ENCODE measurements around the gene SMIM22. TPM values are rescaled to one million over a fixed set of nuclear protein-coding genes. Genes with fewer than 3 reads are reported as not detected.

SMIM22 gene
- total and polyA plus RNA-seq, 12 donors = 1.9 TPM; not detected in 11

DNA sequence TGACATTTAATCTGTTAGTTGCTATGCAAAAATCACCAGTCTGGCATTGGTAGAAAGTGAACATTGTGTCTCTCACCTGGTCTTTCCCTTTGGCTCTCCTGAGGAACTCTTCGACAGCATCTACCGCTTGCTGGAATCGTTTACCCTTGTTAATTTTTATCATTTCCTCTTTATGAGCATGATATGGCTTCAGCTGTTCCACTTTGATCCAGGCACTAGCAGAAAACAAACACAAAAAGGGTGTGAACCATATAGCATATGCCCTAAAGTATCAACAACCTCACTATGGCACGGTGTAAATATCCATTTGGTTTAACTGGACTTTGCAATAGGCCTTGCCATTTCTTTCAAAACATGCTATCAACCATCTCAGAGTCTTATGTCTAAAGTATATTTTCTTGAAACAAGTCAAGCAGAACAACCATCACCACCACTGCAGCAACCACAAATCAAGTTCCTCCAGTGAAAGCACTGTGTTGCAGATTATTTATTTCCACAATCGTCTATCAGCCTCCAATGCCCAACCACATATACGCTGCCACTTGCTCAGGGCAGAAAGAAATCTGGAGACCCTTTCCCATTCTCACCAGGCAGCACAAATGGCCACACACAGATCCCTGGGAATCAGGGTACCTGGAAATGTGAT is 37.7 kb downstream of the SMIM22 start:
- intact Hi-C loops (cut with DNase I) = no loop called here
- Histone ChIP-seq H3K4me1 (replicated peaks in 1 of 2) (peaks cover 0 to 9% of the 10 kb centered on the region in 2 donors), H3K36me3 (replicated peaks in 1 of 2) (peaks cover 0 to 50% of the 10 kb centered on the region in 2 donors), H3K27me3 (no peaks in the 10 kb centered on the region), H3K9me3 (replicated peaks in 1 of 3) (no peaks in the 10 kb centered on the region), H3K27ac (no peak overlapping the region), H3K4me3 (no peak overlapping the region)
- no peak for DNase-seq
- WGBS, 4 donors = 87 to 89% (median 88%) methylated on average over 6 of the region's 6 CpGs
- no peak for TF ChIP-seq POLR2A (IDR thresholded peaks at IDR 0.05)
- TF ChIP-seq, protein P1, sequence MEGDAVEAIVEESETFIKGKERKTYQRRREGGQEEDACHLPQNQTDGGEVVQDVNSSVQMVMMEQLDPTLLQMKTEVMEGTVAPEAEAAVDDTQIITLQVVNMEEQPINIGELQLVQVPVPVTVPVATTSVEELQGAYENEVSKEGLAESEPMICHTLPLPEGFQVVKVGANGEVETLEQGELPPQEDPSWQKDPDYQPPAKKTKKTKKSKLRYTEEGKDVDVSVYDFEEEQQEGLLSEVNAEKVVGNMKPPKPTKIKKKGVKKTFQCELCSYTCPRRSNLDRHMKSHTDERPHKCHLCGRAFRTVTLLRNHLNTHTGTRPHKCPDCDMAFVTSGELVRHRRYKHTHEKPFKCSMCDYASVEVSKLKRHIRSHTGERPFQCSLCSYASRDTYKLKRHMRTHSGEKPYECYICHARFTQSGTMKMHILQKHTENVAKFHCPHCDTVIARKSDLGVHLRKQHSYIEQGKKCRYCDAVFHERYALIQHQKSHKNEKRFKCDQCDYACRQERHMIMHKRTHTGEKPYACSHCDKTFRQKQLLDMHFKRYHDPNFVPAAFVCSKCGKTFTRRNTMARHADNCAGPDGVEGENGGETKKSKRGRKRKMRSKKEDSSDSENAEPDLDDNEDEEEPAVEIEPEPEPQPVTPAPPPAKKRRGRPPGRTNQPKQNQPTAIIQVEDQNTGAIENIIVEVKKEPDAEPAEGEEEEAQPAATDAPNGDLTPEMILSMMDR (IDR thresholded peaks at IDR 0.05) = no peak

- no peaks in the 10 kb centered on the region for H3K9me3 ChIP-seq (replicated peaks in 1 of 3)
- H3K27me3 ChIP-seq = no peaks in the 10 kb centered on the region
- WGBS, 4 donors = 86 to 93% (median 90%) methylated on average over 1 of the region's 1 CpG
- H3K4me3 ChIP-seq = no peak overlapping the region
- no peak for DNase-seq
- TF ChIP-seq, protein P1 (IDR thresholded peaks at IDR 0.05) = no peak
- TF ChIP-seq POLR2A (IDR thresholded peaks at IDR 0.05) = no peak
- intact Hi-C loops (cut with DNase I) = no loop called here
- H3K4me1 ChIP-seq (replicated peaks in 1 of 2) = peaks cover 0 to 9% of the 10 kb centered on the region in 2 donors
- H3K36me3 ChIP-seq (replicated peaks in 1 of 2) = peaks cover 0 to 49% of the 10 kb centered on the region in 2 donors
- no peak overlapping the region for H3K27ac ChIP-seq
These were observed 38.4 kb downstream of the SMIM22 start for GRCh38 chr16:4833584-4833983.

DNA sequence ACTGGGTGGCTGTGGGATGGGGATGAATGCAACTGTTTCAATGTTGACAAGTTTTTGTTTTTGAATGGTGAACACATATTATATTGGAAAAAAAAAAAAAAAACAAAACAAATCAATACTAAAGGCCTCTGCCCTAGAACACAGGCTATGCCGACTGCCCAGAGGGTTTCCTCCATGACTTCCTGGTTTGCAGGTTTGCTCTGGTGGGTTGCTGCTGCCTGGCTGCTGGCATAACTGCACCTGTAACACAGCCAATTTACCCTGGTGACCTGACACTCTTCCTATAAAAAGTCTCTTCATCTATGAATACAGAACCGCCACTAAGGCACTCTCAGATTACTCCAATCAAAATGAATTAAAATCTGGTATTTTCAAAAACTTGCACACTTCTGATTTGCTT is 41.6 kb downstream of the SMIM22 start:
- WGBS, 4 donors = 75 to 92% (median 78%) methylated on average over 2 of the region's 2 CpGs
- Histone ChIP-seq H3K4me3 (no peak overlapping the region), H3K36me3 (replicated peaks in 1 of 2) (peaks cover 0 to 49% of the 10 kb centered on the region in 2 donors), H3K27ac (peak overlapping the region in 1 of 5 donors; percentile 15), H3K4me1 (replicated peaks in 1 of 2) (peaks cover 0 to 9% of the 10 kb centered on the region in 2 donors), H3K9me3 (replicated peaks in 1 of 3) (no peaks in the 10 kb centered on the region), H3K27me3 (no peaks in the 10 kb centered on the region)
- intact Hi-C loops (cut with DNase I) = loop anchor here in 1 of 2 donors (5.0 kb wide), 1 partner anchor 116 kb away; no protein-coding TSS in a partner anchor
- no peak for TF ChIP-seq POLR2A (IDR thresholded peaks at IDR 0.05)
- TF ChIP-seq, protein P1 (IDR thresholded peaks at IDR 0.05) = no peak
- DNase-seq = no peak

DNA sequence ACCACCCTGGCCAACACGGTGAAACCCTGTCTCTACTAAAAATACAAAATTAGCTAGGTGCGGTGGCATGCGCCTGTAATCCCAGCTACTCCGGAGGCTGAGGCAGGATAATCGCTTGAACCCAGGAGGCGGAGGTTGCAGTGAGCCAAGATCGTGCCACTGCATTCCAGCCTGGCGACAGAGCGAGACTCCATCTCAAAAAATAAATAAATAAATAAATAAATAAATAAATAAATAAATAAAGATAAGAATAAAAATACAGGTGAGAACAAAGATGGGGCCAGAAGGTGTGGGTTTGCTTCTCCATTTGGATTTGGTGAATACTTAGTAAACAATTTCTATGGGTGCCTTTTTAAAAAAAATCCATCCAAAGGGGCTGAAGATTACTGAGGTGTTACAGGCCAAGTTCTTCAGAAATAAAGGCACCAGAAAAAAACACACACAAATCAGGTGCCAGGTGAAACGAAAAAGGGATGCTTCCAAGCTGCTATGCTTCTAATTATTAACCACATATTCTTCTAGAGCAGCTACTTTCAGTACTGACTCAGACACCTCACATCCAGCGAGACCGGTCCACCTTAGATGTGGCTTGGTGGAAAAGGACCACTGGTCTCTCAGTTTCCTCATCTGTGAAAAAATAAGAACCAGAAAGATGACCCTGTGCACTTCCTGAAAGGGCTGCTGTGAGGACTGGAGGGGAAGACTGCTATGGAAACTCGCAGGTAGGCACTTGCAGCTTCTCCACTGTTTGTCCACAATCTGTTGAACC is 42.7 kb downstream of the SMIM22 start:
- H3K4me3 ChIP-seq = no peak overlapping the region
- 88 to 94% (median 92%) methylated on average over 13 of the region's 13 CpGs for WGBS, 4 donors
- H3K27ac ChIP-seq = no peak overlapping the region
- TF ChIP-seq, protein P1 (IDR thresholded peaks at IDR 0.05) = no peak
- no peak for TF ChIP-seq POLR2A (IDR thresholded peaks at IDR 0.05)
- intact Hi-C loops (cut with DNase I) = loop anchor here in 1 of 2 donors (5.0 kb wide), 1 partner anchor 114 kb away; no protein-coding TSS in a partner anchor
- no peaks in the 10 kb centered on the region for H3K9me3 ChIP-seq (replicated peaks in 1 of 3)
- H3K4me1 ChIP-seq (replicated peaks in 1 of 2) = peaks cover 0 to 9% of the 10 kb centered on the region in 2 donors
- H3K36me3 ChIP-seq (replicated peaks in 1 of 2) = peaks cover 0 to 50% of the 10 kb centered on the region in 2 donors
- DNase-seq = peak in 1 of 7 donors; percentile 44
- H3K27me3 ChIP-seq = no peaks in the 10 kb centered on the region
